Measurements from ENCODE around the gene ABCA1.

Gene ABCA1

GRCh38 chr9:104921067-104921741, 6.8 kb downstream of the ABCA1 start:
- Histone ChIP-seq H3K9ac (ENCODE audit: low read depth, low read length) (no peak overlapping the region), H3K4me1 (ENCODE audit: insufficient read depth, low read length) (peaks cover 8% of the 10 kb centered on the region; the same call in 1 of the 2 replicates), H3K36me3 (ENCODE audit: insufficient read depth, low read length) (no peaks in the 10 kb centered on the region), H3K27me3 (ENCODE audit: insufficient read depth, low read length) (no peaks in the 10 kb centered on the region), H3K9me3 (ENCODE audit: insufficient read depth, low read depth, low read length) (no peaks in the 10 kb centered on the region), H3K4me3 (ENCODE audit: low read length) (no peak overlapping the region), H3K27ac (ENCODE audit: low read depth, low read length) (no peak overlapping the region)
- WGBS: 95% methylated on average over 2 of the region's 3 CpGs

DNA sequence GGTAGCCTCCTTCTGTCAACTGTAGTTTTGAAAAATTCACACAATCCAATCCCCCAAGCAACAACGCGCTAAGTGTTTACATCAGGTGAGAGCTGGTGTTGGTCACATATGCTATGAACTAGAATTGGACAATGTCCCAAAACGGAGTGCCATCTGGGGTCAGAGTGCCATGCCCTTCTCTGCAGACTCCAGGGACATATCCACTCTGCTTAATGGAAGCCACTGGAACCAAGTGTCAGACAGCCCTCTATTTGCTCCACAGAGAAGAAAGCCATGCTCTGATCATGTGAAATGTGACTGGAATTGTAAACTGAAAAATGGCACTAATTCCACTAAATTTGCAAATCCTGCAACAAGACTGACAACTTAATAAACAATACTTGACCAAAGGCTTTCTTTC, 12.2 kb downstream of the ABCA1 start:
- Histone ChIP-seq H3K27ac (ENCODE audit: low read depth, low read length) (no peak overlapping the region), H3K9ac (ENCODE audit: low read depth, low read length) (no peak overlapping the region), H3K36me3 (ENCODE audit: insufficient read depth, low read length) (no peaks in the 10 kb centered on the region), H3K4me3 (ENCODE audit: low read length) (no peak overlapping the region), H3K27me3 (ENCODE audit: insufficient read depth, low read length) (no peaks in the 10 kb centered on the region), H3K9me3 (ENCODE audit: insufficient read depth, low read depth, low read length) (no peaks in the 10 kb centered on the region), H3K4me1 (ENCODE audit: insufficient read depth, low read length) (peaks cover 13% of the 10 kb centered on the region)
- WGBS: 95% methylated on average over 3 of the region's 3 CpGs

- 95% methylated on average over 6 of the region's 7 CpGs for WGBS
- no peaks in the 10 kb centered on the region for H3K36me3 ChIP-seq (ENCODE audit: insufficient read depth, low read length)
Observed at GRCh38 chr9:104915049-104915448, 12.9 kb downstream of the ABCA1 start.

DNA sequence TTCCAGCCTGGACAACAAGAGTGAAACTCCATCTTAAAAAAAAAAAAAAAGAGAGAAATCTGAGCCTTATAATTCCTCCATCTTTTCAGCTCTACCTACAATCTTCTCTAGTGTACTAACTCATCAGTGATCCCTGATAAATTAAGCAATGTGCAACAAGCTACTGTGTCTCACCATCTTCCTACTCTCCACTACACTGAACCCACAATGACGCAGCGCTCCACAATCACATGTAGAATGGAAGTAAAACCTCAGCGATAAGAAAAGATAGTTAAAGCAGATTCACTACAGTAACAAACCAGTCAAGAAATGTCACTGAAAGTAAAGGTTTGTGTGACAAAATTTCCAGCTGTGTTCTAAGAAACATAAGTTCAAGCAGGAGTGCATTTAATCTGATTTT, 13.5 kb downstream of the ABCA1 start:
- peaks cover 13% of the 10 kb centered on the region for H3K4me1 ChIP-seq (ENCODE audit: insufficient read depth, low read length)
- H3K36me3 ChIP-seq (ENCODE audit: insufficient read depth, low read length): no peaks in the 10 kb centered on the region
- no peaks in the 10 kb centered on the region for H3K27me3 ChIP-seq (ENCODE audit: insufficient read depth, low read length)
- no peaks in the 10 kb centered on the region for H3K9me3 ChIP-seq (ENCODE audit: insufficient read depth, low read depth, low read length)
- H3K4me3 ChIP-seq (ENCODE audit: low read length): no peak overlapping the region
- H3K9ac ChIP-seq (ENCODE audit: low read depth, low read length): no peak overlapping the region
- H3K27ac ChIP-seq (ENCODE audit: low read depth, low read length): no peak overlapping the region
- 94% methylated on average over 2 of the region's 3 CpGs for WGBS

More at GRCh38 chr9:104915049-104915448, 12.9 kb downstream of the ABCA1 start:
- Histone ChIP-seq H3K27me3 (ENCODE audit: insufficient read depth, low read length) (no peaks in the 10 kb centered on the region), H3K4me1 (ENCODE audit: insufficient read depth, low read length) (peaks cover 13% of the 10 kb centered on the region), H3K4me3 (ENCODE audit: low read length) (no peak overlapping the region), H3K9ac (ENCODE audit: low read depth, low read length) (no peak overlapping the region), H3K27ac (ENCODE audit: low read depth, low read length) (no peak overlapping the region), H3K9me3 (ENCODE audit: insufficient read depth, low read depth, low read length) (no peaks in the 10 kb centered on the region)

GRCh38 chr9:104912606-104913005, 15.3 kb downstream of the ABCA1 start:
- Histone ChIP-seq H3K9ac (ENCODE audit: low read depth, low read length) (no peak overlapping the region), H3K27me3 (ENCODE audit: insufficient read depth, low read length) (no peaks in the 10 kb centered on the region), H3K4me3 (ENCODE audit: low read length) (no peak overlapping the region), H3K9me3 (ENCODE audit: insufficient read depth, low read depth, low read length) (no peaks in the 10 kb centered on the region), H3K36me3 (ENCODE audit: insufficient read depth, low read length) (no peaks in the 10 kb centered on the region), H3K4me1 (ENCODE audit: insufficient read depth, low read length) (peaks cover 13% of the 10 kb centered on the region), H3K27ac (ENCODE audit: low read depth, low read length) (no peak overlapping the region)
- WGBS: 54% methylated on average over 3 of the region's 3 CpGs

DNA sequence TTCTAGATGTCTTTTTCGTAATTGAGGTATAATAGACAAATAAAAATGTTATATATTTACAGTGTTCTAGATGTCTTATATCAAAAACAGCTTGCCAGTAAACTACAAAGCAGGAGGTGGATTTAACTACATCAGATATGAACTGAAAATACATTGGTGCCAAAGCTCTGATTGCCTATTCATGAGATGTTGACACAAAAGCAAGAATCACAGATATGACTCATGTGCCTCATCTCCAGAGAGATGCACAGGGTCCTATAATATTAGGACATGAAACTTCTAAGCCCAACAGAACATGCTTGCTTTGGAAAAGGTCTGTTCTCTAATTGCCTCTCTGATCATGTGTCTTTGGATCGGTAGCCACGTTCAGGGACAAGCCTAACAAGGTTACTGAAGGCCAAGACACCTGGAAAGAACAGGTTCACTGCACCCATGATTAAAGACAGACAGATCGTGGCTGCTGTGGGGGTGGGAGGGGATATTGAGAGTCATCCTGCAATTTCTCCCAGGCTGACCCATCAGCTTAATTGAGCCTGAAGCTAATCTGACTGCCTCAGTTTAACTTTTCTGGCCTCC, 16.8 kb downstream of the ABCA1 start:
- no peak overlapping the region for H3K9ac ChIP-seq (ENCODE audit: low read depth, low read length)
- H3K27me3 ChIP-seq (ENCODE audit: insufficient read depth, low read length): no peaks in the 10 kb centered on the region
- H3K4me1 ChIP-seq (ENCODE audit: insufficient read depth, low read length): peaks cover 13% of the 10 kb centered on the region
- no peak overlapping the region for H3K27ac ChIP-seq (ENCODE audit: low read depth, low read length)
- H3K9me3 ChIP-seq (ENCODE audit: insufficient read depth, low read depth, low read length): no peaks in the 10 kb centered on the region
- H3K4me3 ChIP-seq (ENCODE audit: low read length): no peak overlapping the region
- 91% methylated on average over 3 of the region's 4 CpGs for WGBS
- H3K36me3 ChIP-seq (ENCODE audit: insufficient read depth, low read length): no peaks in the 10 kb centered on the region

DNA sequence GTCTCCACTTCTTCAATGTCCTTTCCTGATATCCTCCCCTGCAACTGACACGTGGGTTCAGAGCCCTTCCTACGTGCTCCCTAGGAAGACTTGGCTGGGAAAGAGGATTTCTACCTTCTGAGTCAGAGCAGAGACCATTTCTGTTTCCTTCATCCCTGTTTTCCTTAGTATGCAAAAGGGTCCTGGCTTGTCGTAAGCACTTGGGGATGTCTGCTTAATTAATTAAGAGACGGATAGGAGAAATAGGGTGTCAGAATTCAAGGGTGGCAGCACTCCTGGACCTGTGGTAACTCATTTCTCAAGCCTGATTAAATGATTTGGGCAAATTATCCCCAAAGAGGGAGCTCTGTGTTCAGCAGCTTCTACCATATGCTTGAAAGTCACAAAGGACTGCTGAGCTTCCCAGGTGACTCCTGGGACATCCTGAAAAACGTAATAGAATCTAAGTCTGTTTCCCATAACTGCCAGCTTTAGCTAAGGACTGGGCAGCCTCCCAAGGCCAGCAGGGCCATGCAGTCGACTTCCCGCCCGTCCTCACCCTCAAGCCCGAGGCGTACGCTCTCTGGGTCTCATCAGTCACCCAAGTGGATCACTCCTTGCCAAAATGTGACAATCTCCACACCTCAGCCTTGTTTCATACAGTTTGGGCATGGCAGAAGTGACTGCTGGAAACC, 20.5 kb downstream of the ABCA1 start:
- 83% methylated on average over 11 of the region's 11 CpGs for WGBS
- no peaks in the 10 kb centered on the region for H3K9me3 ChIP-seq (ENCODE audit: insufficient read depth, low read depth, low read length)
- H3K27me3 ChIP-seq (ENCODE audit: insufficient read depth, low read length): no peaks in the 10 kb centered on the region
- H3K9ac ChIP-seq (ENCODE audit: low read depth, low read length): no peak overlapping the region
- peaks cover 7% of the 10 kb centered on the region for H3K4me1 ChIP-seq (ENCODE audit: insufficient read depth, low read length)
- no peaks in the 10 kb centered on the region for H3K36me3 ChIP-seq (ENCODE audit: insufficient read depth, low read length)
- no peak overlapping the region for H3K27ac ChIP-seq (ENCODE audit: low read depth, low read length)
- no peak overlapping the region for H3K4me3 ChIP-seq (ENCODE audit: low read length)

GRCh38 chr9:104906441-104907277, 21.3 kb downstream of the ABCA1 start:
- Histone ChIP-seq H3K4me1 (ENCODE audit: insufficient read depth, low read length) (0 out of 2 replicates have a peak, but pooled peaks cover 5% of the 10 kb centered on the region), H3K27me3 (ENCODE audit: insufficient read depth, low read length) (no peaks in the 10 kb centered on the region), H3K9me3 (ENCODE audit: insufficient read depth, low read depth, low read length) (no peaks in the 10 kb centered on the region), H3K27ac (ENCODE audit: low read depth, low read length) (no peak overlapping the region), H3K9ac (ENCODE audit: low read depth, low read length) (no peak overlapping the region), H3K36me3 (ENCODE audit: insufficient read depth, low read length) (no peaks in the 10 kb centered on the region), H3K4me3 (ENCODE audit: low read length) (no peak overlapping the region)
- WGBS: 89% methylated on average over 5 of the region's 5 CpGs

DNA sequence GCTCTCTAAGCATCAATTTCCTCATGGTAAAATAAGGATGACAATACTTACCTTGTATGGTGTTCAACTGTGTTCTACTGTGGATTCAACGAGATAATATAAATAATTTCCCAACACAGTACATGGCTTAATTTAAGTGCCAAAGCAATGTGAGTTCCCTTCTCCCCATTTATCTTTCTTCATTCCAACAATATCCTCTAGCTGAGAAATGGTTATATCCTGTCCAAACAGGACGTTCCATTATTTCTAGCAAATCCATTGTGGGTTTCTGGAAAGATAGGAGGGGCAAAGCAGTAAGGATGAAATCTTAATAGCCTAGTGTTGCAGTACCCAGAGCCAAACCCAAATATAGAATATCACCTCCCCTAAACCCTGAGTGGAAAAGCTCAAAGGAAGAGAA, 22.0 kb downstream of the ABCA1 start:
- no peaks in the 10 kb centered on the region for H3K27me3 ChIP-seq (ENCODE audit: insufficient read depth, low read length)
- H3K27ac ChIP-seq (ENCODE audit: low read depth, low read length): no peak overlapping the region
- no peak overlapping the region for H3K4me3 ChIP-seq (ENCODE audit: low read length)
- WGBS: 96% methylated on average over 2 of the region's 2 CpGs
- no peaks in the 10 kb centered on the region for H3K36me3 ChIP-seq (ENCODE audit: insufficient read depth, low read length)
- H3K9me3 ChIP-seq (ENCODE audit: insufficient read depth, low read depth, low read length): no peaks in the 10 kb centered on the region
- H3K4me1 ChIP-seq (ENCODE audit: insufficient read depth, low read length): peaks cover 9% of the 10 kb centered on the region
- no peak overlapping the region for H3K9ac ChIP-seq (ENCODE audit: low read depth, low read length)

DNA sequence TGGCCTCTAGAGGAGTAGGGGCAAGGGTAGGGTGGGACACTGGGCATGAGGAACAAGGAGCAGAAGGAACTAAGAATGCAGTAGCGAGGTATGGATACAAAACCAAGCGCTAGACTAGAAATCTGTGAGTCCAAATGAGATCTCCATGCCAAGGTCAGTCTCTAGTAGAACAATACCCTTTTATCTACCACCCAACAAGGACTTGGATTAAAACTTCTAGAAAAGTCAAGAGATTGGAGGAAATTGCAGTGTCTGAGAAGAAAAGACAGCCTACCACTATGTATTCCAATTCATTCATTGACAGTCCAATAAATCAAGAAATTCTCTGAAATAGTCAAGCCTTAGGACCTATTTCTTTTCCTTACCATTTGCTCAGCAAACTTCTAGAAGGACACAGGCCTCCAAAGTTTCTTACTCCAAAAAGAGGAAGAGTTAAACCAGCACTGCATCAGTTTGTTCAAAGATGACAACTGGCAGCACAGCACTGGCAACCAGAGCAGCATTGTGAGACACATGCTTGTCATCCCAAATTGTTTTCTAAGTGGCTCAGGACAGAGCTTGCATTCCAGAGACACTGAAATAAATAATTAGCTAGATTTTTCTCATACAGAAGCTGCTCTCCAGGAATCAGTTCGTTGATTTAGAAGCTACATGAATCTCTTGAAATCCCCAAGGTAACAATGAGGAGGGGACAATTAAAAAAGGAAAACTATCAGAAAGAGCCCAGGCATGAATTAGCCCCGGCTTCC, 22.6 kb downstream of the ABCA1 start:
- no peaks in the 10 kb centered on the region for H3K9me3 ChIP-seq (ENCODE audit: insufficient read depth, low read depth, low read length)
- no peaks in the 10 kb centered on the region for H3K27me3 ChIP-seq (ENCODE audit: insufficient read depth, low read length)
- H3K4me1 ChIP-seq (ENCODE audit: insufficient read depth, low read length): peaks cover 13% of the 10 kb centered on the region
- H3K9ac ChIP-seq (ENCODE audit: low read depth, low read length): no peak overlapping the region
- WGBS: 95% methylated on average over 4 of the region's 4 CpGs
- H3K4me3 ChIP-seq (ENCODE audit: low read length): no peak overlapping the region
- H3K36me3 ChIP-seq (ENCODE audit: insufficient read depth, low read length): no peaks in the 10 kb centered on the region
- H3K27ac ChIP-seq (ENCODE audit: low read depth, low read length): no peak overlapping the region
